Brain microvascular endothelial cell (primary cell): ENCODE results near the gene BTNL3.

Source experiments
- DNase-seq: peaks from one replicate; pipeline ENCODE4 v3.0.0-alpha.2; 2020
- H3K27ac ChIP-seq: fragments of 250-450 bp; sonication (Bioruptor Pico); 2 replicates; pipeline ENCODE4 v1.5.1; 2020; ENCODE audit warnings: mild to moderate bottlenecking, moderate library complexity
- H3K27me3 ChIP-seq: fragments of 250-450 bp; sonication (Bioruptor Pico); replicated peaks from 2 replicates; pipeline ENCODE4 v1.5.1; 2020; ENCODE audit warnings: mild to moderate bottlenecking
- H3K36me3 ChIP-seq: fragments of 250-450 bp; sonication (Bioruptor Pico); replicated peaks from 2 replicates; pipeline ENCODE4 v1.5.1; 2020; ENCODE audit warnings: mild to moderate bottlenecking
- H3K4me3 ChIP-seq: 2 replicates; pipeline ENCODE4 v1.5.1; 2011; ENCODE audit warnings: low read depth, mild to moderate bottlenecking, control low read depth, low read length, moderate library complexity
- CTCF ChIP-seq: IDR thresholded peaks from 2 replicates; pipeline ENCODE4 v1.5.1; 2011; ENCODE audit warnings: low read depth, mild to moderate bottlenecking, moderate library complexity, low read length, control low read depth, inconsistent platforms; ENCODE audit errors: missing control alignments
- in situ Hi-C: cut with HindIII; loops from 2 replicates; pipeline ENCODE4 v1.10.0; 2017; ENCODE audit warnings: low sequenced_read_pairs, low pct_ligation_motif_present

The BTNL3 gene

GRCh38 chr5:181037365-181037861 is 48.8 kb downstream of the BTNL3 start:
- in situ Hi-C loops = no loop called here
- DNase-seq = no peak

DNA sequence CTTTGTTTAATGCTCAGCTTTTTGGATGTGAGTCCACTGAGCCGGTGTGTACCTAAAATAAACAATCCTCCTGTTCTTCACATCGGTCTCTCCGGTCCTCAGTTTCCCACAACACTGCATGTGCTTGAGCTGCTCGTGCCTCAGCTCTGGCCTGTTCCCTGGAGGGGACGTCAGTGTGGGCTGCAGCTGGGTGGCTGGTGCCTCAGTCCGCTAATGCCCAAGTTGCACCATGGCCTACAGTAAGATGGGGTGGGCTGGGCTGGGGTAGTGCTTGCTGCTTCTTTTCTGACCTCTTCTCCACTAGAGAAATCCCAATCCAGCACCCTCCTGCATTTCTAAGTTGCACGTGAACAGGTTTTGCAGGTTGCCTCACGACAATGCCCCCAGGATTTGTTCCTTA is 50.8 kb downstream of the BTNL3 start:
- no peak for DNase-seq
- in situ Hi-C loops = no loop called here
- no peaks in the 10 kb centered on the region for H3K36me3 ChIP-seq
- TF ChIP-seq CTCF = no peak
- H3K27ac ChIP-seq = no peak overlapping the region
- H3K27me3 ChIP-seq = no peaks in the 10 kb centered on the region
- no peak overlapping the region for H3K4me3 ChIP-seq

More at GRCh38 chr5:181037365-181037861, 48.8 kb downstream of the BTNL3 start:
- Histone ChIP-seq H3K27me3 (no peaks in the 10 kb centered on the region), H3K27ac (no peak overlapping the region), H3K4me3 (no peak overlapping the region), H3K36me3 (no peaks in the 10 kb centered on the region)
- TF ChIP-seq CTCF = no peak

DNA sequence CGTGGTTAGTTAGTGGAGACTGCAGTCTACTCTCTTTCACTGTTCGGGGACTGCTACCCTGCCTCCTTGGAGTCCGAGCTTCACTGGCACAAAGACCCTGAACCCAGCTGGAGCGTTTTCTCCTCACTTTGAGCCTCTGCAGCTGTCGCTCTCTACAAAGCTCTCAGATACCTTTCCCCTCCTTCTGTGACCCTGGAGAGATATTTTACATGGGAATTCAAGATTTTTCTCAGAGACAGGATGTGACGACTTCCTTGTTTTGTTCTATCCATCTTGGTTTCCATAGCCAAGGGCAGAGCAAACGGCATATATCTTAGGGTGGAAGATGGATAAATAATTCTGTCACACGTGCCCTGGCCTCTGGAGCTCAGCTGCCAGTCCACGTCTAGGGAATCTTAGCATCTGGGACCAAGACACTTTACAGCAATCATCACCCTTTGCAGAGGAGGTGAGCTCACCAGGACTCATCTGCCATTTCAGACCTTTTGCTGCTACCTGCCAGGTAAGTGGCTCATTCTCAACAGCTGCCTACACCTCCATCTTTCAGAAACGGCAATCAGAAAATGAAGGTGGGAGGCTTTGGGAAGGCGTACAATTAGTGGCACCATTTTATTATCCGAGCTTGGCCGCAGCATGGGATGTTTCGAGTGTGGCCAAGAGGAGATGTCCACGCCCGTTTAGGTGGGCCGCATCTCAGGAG is 51.4 kb downstream of the BTNL3 start, which contains the start of gene BTNL9:
TSS of gene BTNL9 (plus strand) at position 336 of the 700 bp plus-strand sequence. CDS start 5,224 bp downstream, outside the sequence.
- Histone ChIP-seq H3K27ac (no peak within 1 kb of the TSS), H3K27me3 (no peaks in the 10 kb centered on the region), H3K4me3 (no peak within 1 kb of the TSS), H3K36me3 (no peaks in the 10 kb centered on the region)
- in situ Hi-C loops = no loop called here
- TF ChIP-seq CTCF = no peak
- DNase-seq = no peak

DNA sequence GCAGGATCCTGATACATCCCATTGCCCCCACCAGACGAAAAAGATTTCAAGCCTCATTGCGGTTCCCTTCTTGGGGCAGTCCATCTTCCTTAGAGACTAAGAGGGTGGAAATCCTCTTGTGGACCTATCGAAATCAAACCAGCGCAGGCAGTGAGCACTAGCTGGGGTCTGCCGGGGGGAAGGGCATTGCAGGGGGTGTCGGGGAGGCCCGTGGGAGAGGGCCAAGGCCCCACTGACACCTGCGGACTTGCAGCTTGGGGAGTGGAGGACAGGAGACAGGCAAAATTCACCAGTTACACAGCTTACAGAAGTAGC is 51.9 kb downstream of the BTNL3 start:
- no peaks in the 10 kb centered on the region for H3K27me3 ChIP-seq
- no peak overlapping the region for H3K27ac ChIP-seq
- no peak for TF ChIP-seq CTCF
- H3K4me3 ChIP-seq = no peak overlapping the region
- no peaks in the 10 kb centered on the region for H3K36me3 ChIP-seq
- in situ Hi-C loops = no loop called here
- DNase-seq = no peak

DNA sequence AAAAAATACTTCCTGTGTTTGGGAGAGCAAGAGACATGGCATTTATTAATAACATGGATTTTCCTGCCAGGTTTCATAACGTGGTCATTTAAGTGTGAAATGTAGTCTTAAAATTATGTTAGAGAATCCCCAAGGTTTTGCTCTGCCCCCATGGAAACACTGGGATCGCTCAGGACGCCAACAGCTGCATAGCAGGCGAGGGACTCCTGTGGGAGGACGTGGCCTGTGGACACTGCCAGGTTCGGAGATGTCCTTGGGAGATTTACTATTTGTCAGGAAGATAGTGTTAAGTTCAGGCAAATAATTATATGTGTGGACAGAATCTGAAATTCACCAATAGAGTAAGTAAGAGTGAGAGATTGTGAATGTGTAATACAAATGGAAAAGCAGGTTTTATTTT is 52.4 kb downstream of the BTNL3 start:
- no peaks in the 10 kb centered on the region for H3K27me3 ChIP-seq
- H3K27ac ChIP-seq = no peak overlapping the region
- DNase-seq = no peak
- in situ Hi-C loops = no loop called here
- H3K36me3 ChIP-seq = no peaks in the 10 kb centered on the region
- TF ChIP-seq CTCF = no peak
- no peak overlapping the region for H3K4me3 ChIP-seq
